DMS 273 treated with DMSO at 0.1 percent for 48 hours (cell line): ENCODE data around the gene GPALPP1.
"Not testable (repeated sequence)": the region's sequence is repeated elsewhere in the genome, so short reads cannot be mapped to it uniquely, and the experiment has no call there.

Experiments used
- DNase-seq: peaks from one replicate; lab custom pipeline; 2025; lab: John Stamatoyannopoulos, UW

GPALPP1 gene

DNA sequence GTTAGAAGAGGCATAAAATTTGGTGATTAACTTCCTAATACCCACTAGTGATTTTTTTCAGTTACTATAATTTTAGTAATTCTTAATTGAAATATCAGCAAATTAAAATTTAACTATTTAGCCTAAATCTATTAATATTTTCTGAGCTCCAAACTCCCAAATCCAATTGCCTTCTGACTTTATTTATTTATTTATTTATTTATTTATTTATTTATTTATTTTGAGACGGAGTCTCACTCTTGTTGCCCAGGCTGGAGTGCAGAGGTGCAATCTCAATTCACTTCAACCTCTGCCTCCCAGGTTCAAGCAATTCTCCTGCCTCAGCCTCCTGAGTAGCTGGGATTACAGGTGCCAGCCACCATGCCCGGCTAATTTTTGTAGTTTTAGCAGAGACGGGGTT, 74.6 kb downstream of the GPALPP1 start:
- not testable (repeated sequence) for DNase-seq

DNA sequence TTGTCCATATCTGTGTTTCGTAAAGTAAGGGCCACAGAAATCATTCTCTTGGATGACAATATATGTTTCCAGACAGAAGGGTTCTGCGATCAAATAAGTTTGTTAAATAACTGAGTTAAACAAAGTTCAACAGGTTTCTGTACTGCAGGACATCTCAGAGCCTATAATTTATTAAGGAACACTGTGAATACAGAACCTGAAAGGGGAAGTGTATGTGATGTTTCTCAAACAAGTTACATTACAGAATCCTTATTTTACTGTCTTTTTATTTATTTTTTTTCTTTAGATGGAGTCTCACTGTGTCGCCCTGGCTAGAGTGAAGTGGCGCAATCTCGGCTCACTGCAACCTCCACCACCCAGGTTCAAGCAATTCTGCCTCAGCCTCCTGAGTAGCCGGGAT, 75.6 kb downstream of the GPALPP1 start:
- DNase-seq, result no peak

DNA sequence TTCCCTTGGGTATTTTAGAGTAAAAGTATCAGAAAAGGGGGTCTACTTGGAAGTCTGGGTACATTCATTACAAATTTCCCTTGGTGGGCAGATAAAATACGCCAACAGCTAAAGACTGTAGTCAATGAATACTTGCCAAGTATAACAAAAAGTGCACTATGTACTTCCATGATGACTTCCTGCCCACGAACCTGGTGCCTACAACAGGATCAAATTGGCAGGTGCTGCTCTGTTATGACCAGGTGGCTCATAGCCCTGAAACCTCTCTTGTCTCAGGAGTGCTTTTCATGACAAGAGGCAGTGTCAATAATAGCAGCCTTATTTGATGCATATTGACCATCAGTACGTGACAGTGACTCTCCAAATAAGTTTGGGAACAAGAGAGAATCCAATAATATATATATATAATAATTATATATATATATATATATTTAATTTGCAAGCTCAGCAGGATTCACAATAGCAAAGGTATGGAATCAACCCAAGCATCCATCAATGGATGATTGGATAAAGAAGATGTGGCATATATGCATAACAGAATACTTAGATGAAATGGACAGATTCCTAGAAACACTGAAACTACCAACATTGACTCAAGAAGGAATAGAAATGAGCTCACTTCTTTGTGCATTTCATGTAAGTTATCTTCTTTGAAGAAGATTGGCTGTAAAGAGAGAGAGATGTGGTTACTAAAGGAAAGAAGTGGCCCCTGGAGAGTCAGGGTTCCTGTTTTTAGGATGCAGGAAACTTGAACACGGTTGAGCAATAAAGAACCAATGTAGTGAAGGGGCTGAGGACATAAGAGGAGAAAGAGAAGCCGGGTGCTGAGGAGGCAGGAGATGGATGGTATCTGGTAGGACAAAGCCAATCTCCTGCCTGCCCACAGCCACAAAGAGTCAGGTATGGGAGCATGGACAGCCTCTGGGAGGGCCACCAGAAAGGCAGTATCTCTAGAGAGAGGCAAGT, 79.0 kb downstream of the GPALPP1 start:
- no peak for DNase-seq

DNA sequence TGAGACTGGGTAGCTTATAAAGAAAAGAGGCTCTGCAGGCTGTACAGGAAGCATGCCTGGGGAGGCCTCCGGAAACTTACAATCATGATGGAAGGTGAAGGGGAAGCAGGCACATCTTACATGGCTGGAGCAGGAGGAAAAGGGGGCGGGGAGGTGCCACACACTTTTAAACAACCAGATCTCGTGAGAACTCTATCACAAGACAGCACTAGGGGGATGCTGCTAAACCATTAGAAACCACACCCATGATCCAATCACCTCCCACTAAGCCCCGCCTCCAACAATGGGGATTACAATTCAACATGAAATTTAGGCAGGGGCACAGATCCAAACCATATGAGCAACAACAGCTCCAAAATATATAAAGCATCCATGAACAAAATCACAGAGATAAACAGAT, 84.5 kb downstream of the GPALPP1 start:
- DNase-seq, result no peak

DNA sequence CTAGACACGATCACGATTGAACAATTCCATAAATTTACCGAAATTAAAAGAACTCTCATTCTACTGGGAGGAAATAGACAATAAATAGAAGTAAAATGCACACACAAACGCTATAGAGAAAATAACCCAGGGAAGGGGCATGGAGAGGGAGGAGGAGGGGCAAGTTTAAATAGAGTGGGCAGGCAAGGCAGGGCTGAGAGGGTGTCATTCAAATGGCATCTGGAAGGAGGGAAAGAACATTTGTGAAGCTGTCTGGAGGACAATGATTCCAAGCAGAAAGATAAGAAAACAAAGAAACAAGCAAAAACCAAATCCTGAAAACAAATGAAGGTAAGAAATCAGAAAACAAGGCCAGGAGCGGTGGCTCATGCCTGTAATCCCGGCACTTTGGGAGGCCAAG, 85.4 kb downstream of the GPALPP1 start:
- DNase-seq, result no peak

DNA sequence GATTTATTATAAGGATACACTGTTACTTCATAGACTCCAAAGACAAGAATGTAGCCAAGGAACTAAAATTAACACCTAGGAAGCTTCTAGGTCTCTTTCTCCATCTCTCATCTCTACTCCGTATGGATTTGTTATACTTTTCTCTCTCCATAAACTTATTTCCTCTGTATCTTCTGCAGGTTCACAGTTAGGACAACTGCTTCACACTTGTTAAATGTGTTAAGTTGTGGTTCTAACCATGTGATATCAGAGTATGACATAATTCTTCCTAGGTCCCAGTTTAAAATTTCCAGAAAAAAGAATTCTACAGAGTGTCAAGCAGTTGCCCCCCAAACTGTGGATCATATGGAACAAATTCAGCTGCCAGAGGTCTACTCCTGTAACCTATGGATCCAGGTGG, 88.7 kb downstream of the GPALPP1 start:
- DNase-seq, result no peak
